Cardiac fibroblast (primary cell): ENCODE results near the gene MCF2L2.
A peak's percentile ranks its signal among the peaks of the same experiment; 100 is the strongest.

Experiments used
- DNase-seq, 2 donors: peaks; one replicate each; pipeline versions ENCODE4 v3.0.0 to v3.0.0-alpha.2; 2010; ENCODE audit warnings: low read depth in 2 of 2
- H3K4me3 ChIP-seq, 2 donors: replicated peaks in 1 of 2; 1 replicate in 1 of 2; 2 replicates in 1 of 2; pipeline ENCODE4 v1.5.1; 2011; ENCODE audit warnings: low read depth in 2 of 2, low read length in 2 of 2, mild to moderate bottlenecking in 2 of 2, moderate library complexity in 1 of 2
- CTCF ChIP-seq: IDR thresholded peaks from one replicate; pipeline ENCODE4 v1.5.1; 2011; ENCODE audit warnings: low read depth, mild to moderate bottlenecking, low read length, inconsistent platforms

Gene MCF2L2

GRCh38 chr3:183324083-183324482 is 104.3 kb downstream of the MCF2L2 start:
- H3K4me3 ChIP-seq: no peak overlapping the region
- no peak for TF ChIP-seq CTCF
- peak; percentile 39 to 84 for DNase-seq

GRCh38 chr3:183319371-183319770 is 109.0 kb downstream of the MCF2L2 start:
- no peak overlapping the region for H3K4me3 ChIP-seq
- no peak for DNase-seq
- no peak for TF ChIP-seq CTCF

GRCh38 chr3:183318877-183319276 is 109.5 kb downstream of the MCF2L2 start:
- H3K4me3 ChIP-seq: no peak overlapping the region
- DNase-seq: peak in 1 of 2 donors; percentile 65
- TF ChIP-seq CTCF: no peak

- TF ChIP-seq CTCF: no peak
- peak in 1 of 2 donors; percentile 70 for DNase-seq
- no peak overlapping the region for H3K4me3 ChIP-seq
Measured at GRCh38 chr3:183317886-183318865, 110.2 kb downstream of the MCF2L2 start.

- H3K4me3 ChIP-seq: no peak overlapping the region
- DNase-seq: no peak
- TF ChIP-seq CTCF: no peak
Measured at GRCh38 chr3:183317271-183317670, 111.1 kb downstream of the MCF2L2 start.

GRCh38 chr3:183315739-183316138 is 112.7 kb downstream of the MCF2L2 start:
- H3K4me3 ChIP-seq: no peak overlapping the region
- no peak for TF ChIP-seq CTCF
- DNase-seq: no peak

GRCh38 chr3:183313764-183314163 is 114.7 kb downstream of the MCF2L2 start:
- TF ChIP-seq CTCF: no peak
- DNase-seq: no peak
- no peak overlapping the region for H3K4me3 ChIP-seq
